ENCODE data around the gene TMEM125. TPM values are rescaled to one million over a fixed set of nuclear protein-coding genes. Genes with fewer than 3 reads are reported as not detected.

TMEM125 gene
- total and polyA plus RNA-seq, 9 of the 15 experiments (the other 6 are each of a cell fraction or from before 2014, with no cell fraction given) = 0.07 to 0.08 TPM; not detected in 7

DNA sequence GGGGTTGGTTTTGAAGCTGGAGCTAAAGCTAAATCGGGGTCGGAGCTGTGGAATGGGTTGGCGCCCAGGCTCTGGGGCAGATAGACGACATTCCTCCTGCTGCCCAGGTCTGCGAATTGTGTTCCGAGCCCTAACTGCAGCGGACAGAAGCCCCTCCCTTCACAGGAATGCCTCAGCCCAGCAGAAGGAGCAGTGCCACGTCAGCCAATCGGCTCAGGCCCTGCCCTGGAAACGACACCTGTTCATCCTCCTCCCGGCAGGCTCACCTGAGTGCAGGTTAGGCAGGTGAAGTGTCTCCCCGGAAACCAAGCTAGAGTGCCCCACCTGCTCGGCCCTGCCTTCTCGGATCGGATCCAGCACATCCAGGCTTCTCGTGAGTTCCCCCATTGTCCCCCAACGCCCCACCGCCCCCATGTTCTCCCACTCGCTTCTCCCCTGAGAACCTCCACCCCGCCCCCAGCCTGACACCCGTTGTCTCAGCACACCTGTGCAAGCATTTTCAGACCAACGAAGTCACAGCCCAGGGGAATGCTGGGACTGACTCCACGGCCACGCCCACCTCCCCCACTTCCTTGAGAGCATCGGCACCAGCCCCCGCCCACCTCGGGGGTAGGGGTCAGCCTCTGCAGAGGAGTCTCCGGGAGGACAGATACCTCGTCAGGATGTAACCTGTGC lies 775 bp downstream of the TMEM125 start (continued):
- TF ChIP-seq KLF13 (tag; IDR thresholded peaks at IDR 0.05; ENCODE audit: borderline replicate concordance, low read depth) (peak; percentile 55; the same call in 1 of the 2 replicates), GABPB2 (CRISPR knock-in tag; conservative IDR thresholded peaks at IDR 0.05) (no peak), KLF1 (tag; IDR thresholded peaks at IDR 0.05) (peak; percentile 92), NR2C2 (CRISPR knock-in tag; IDR thresholded peaks at IDR 0.05) (no peak), NR2C2 (tag; IDR thresholded peaks at IDR 0.05) (peak; percentile 48; the same call in 1 of the 2 replicates), ZNF316 (IDR thresholded peaks at IDR 0.05) (peak; percentile 26; the same call in 1 of the 2 replicates), ZNF224 (CRISPR knock-in tag; IDR thresholded peaks at IDR 0.05) (no peak), NR3C1 (CRISPR knock-in tag; IDR thresholded peaks at IDR 0.05) (no peak), NFIC (IDR thresholded peaks at IDR 0.05) (no peak)

DNA sequence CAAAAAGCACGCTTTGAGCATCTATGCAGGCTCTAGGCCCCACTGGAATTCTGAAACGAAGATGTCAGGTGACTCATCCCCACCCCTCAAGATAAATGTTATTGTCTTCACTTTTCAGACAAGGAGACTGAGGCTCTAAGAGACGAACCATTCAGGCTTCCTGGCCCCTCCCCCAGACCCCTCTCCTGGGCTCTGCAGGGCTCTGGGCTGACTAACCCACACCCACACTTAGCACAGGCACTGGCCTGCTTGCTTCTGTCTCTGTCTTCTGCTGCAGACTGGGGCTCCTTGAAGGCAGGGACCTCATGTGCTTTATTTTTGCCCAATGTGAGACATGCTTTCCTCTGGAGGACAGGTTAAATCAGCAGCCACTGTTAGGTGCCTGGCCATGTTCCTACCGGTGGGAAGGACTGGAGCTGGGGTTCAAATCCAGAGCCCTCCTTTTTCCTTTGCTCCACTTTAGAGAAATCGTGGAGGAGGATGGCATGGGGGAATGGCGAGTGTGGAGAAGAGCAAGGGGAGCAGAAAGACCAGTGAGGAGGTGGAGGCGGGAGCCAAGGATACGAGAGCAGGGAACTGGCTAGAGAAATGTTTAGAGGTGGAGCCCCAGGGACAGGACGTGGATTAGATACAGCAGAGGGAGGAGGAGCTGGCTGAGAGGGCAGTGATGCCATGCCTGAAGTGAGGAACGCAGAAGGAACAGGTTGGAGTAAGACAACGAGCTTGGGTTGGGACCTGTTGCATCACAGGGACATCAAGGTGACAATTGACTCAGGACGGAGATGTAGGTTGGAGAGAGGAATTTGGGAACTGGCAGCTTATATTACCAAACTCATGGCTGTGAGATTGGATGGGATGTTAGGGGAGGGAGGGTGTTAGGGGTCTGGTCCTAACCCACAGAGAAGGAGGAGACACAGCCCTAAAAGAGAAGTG lies 1.7 kb downstream of the TMEM125 start:
- no peaks in the 10 kb centered on the region for H3K36me3 ChIP-seq (ENCODE audit: control insufficient read depth, insufficient read depth, low read length)
- H3K27ac ChIP-seq (ENCODE audit: extremely low read depth, low read depth, low read length) = no peak overlapping the region
- in situ Hi-C loops (cut with MboI) = no loop called here
- no peak overlapping the region for H3K4me3 ChIP-seq
- no peaks in the 10 kb centered on the region for H3K9me1 ChIP-seq (ENCODE audit: control insufficient read depth, insufficient read depth, low read length)
- 8% methylated on average over 12 of the region's 12 CpGs for WGBS (ENCODE audit: insufficient coverage, low coverage, missing lambda C conversion rate)
- no peak for FAIRE-seq
- H3K27me3 ChIP-seq (ENCODE audit: control insufficient read depth in 2 of 2, insufficient read depth in 2 of 2, low read length in 2 of 2) = peaks cover 34 to 72% of the 10 kb centered on the region in 2 experiments
- H4K20me1 ChIP-seq (replicated peaks; ENCODE audit: control insufficient read depth, insufficient read depth, low read length) = no peaks in the 10 kb centered on the region
- no peak overlapping the region; a peak in 1 of 4 replicates for H3K9ac ChIP-seq (ENCODE audit: insufficient read depth in 1 of 2, low read depth in 2 of 2, low read length in 2 of 2)
- peak overlapping the region; percentile 75 for H2AFZ ChIP-seq (ENCODE audit: low read depth, low read length)
- TF ChIP-seq, protein P1, sequence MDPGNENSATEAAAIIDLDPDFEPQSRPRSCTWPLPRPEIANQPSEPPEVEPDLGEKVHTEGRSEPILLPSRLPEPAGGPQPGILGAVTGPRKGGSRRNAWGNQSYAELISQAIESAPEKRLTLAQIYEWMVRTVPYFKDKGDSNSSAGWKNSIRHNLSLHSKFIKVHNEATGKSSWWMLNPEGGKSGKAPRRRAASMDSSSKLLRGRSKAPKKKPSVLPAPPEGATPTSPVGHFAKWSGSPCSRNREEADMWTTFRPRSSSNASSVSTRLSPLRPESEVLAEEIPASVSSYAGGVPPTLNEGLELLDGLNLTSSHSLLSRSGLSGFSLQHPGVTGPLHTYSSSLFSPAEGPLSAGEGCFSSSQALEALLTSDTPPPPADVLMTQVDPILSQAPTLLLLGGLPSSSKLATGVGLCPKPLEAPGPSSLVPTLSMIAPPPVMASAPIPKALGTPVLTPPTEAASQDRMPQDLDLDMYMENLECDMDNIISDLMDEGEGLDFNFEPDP (CRISPR knock-in tag; IDR thresholded peaks at IDR 0.05) = no peak
- TF ChIP-seq ZNF766 (CRISPR knock-in tag; conservative IDR thresholded peaks at IDR 0.05) (no peak), CEBPG (CRISPR knock-in tag; IDR thresholded peaks at IDR 0.05) (peak; percentile 35; the same call in 1 of the 2 replicates), CEBPG (tag; conservative IDR thresholded peaks at IDR 0.05 in 1 of 2, IDR thresholded peaks at IDR 0.05 in 1 of 2) (no peak), SIX5 (IDR thresholded peaks at IDR 0.05; ENCODE audit: borderline replicate concordance in 1 of 2, insufficient read depth in 1 of 2, low read depth in 1 of 2, low read length in 2 of 2) (no peak)
- TF ChIP-seq, protein P2, sequence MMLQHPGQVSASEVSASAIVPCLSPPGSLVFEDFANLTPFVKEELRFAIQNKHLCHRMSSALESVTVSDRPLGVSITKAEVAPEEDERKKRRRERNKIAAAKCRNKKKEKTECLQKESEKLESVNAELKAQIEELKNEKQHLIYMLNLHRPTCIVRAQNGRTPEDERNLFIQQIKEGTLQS (IDR thresholded peaks at IDR 0.05) = 0 out of 2 replicates have a peak, but pooled peaks have one; percentile 7
- TF ChIP-seq, protein P2 (CRISPR knock-in tag; conservative IDR thresholded peaks at IDR 0.05) = no peak
- ATAC-seq = peak; percentile 9; the same call in 2 of the 3 replicates
- no peaks in the 10 kb centered on the region for H3K9me3 ChIP-seq (replicated peaks; ENCODE audit: control insufficient read depth, insufficient read depth, low read depth, low read length)
- POLR2A ChIA-PET = interaction anchor here (0.6 to 1.1 kb wide), 2 partner anchors 11 to 13 kb away, joined by 3 to 5 read pairs; no protein-coding TSS in a partner anchor
- no peaks in the 10 kb centered on the region for H3K79me2 ChIP-seq (ENCODE audit: control insufficient read depth, insufficient read depth, low read length)
- peaks cover 16 to 19% of the 10 kb centered on the region in 2 experiments; a peak in 4 of 5 replicates for H3K4me1 ChIP-seq (replicated peaks in 1 of 2; ENCODE audit: control insufficient read depth in 2 of 2, insufficient read depth in 2 of 2, low read length in 2 of 2)
- H3K4me2 ChIP-seq (ENCODE audit: insufficient read depth, low read length) = peak overlapping the region; percentile 80
- intact Hi-C loops (cut with micrococcal nuclease) = no loop called here
- CTCF ChIA-PET (ENCODE audit: low intra/inter-chr PET ratio) = no interaction called here
- no peak for DNase-seq (ENCODE audit: extremely low read depth in 1 of 4, low spot score in 3 of 4)
- BruUV-seq (replicated peaks) = no TSS peak
